Measurements from ENCODE around the gene TRIM58.

Gene TRIM58

GRCh38 chr1:247833601-247834000, 23.4 kb upstream of the TRIM58 start:
- no peak for DNase-seq (ENCODE audit: low read depth)
- H3K4me3 ChIP-seq (ENCODE audit: low read depth, low read length): no peak overlapping the region
- TF ChIP-seq CTCF (conservative IDR thresholded peaks at IDR 0.05; ENCODE audit: low read depth, low read length): no peak

- TF ChIP-seq CTCF (conservative IDR thresholded peaks at IDR 0.05; ENCODE audit: low read depth, low read length): no peak
- no peak overlapping the region for H3K4me3 ChIP-seq (ENCODE audit: low read depth, low read length)
- no peak for DNase-seq (ENCODE audit: low read depth)
Observed at GRCh38 chr1:247840818-247841217, 16.2 kb upstream of the TRIM58 start.

GRCh38 chr1:247841796-247842195, 15.2 kb upstream of the TRIM58 start, which contains the start of gene OR11L1:
OR11L1 (minus strand) TSS chr1:247841896; CDS start chr1:247841896, 0 bp downstream.
- TF ChIP-seq CTCF (conservative IDR thresholded peaks at IDR 0.05; ENCODE audit: low read depth, low read length): no peak
- no peak for DNase-seq (ENCODE audit: low read depth)
- no peak within 1 kb of the TSS for H3K4me3 ChIP-seq (ENCODE audit: low read depth, low read length)

GRCh38 chr1:247843411-247843810, 13.6 kb upstream of the TRIM58 start:
- no peak for DNase-seq (ENCODE audit: low read depth)
- no peak overlapping the region for H3K4me3 ChIP-seq (ENCODE audit: low read depth, low read length)
- no peak for TF ChIP-seq CTCF (conservative IDR thresholded peaks at IDR 0.05; ENCODE audit: low read depth, low read length)

- no peak for TF ChIP-seq CTCF (conservative IDR thresholded peaks at IDR 0.05; ENCODE audit: low read depth, low read length)
- no peak for DNase-seq (ENCODE audit: low read depth)
- no peak overlapping the region for H3K4me3 ChIP-seq (ENCODE audit: low read depth, low read length)
Observed at GRCh38 chr1:247845011-247845692, 11.8 kb upstream of the TRIM58 start.

GRCh38 chr1:247845693-247846017, 11.3 kb upstream of the TRIM58 start:
- no peak for DNase-seq (ENCODE audit: low read depth)
- H3K4me3 ChIP-seq (ENCODE audit: low read depth, low read length): no peak overlapping the region
- TF ChIP-seq CTCF (conservative IDR thresholded peaks at IDR 0.05; ENCODE audit: low read depth, low read length): no peak

GRCh38 chr1:247848346-247848745, 8.6 kb upstream of the TRIM58 start:
- DNase-seq (ENCODE audit: low read depth): no peak
- no peak overlapping the region for H3K4me3 ChIP-seq (ENCODE audit: low read depth, low read length)
- no peak for TF ChIP-seq CTCF (conservative IDR thresholded peaks at IDR 0.05; ENCODE audit: low read depth, low read length)

Data from choroid plexus epithelial cell (primary cell).